Chondrocyte (in vitro differentiated cells): ENCODE data around the gene CDH24. TPM values are rescaled to one million over a fixed set of nuclear protein-coding genes. Genes with fewer than 3 reads are reported as not detected.

Source experiments
- DNase-seq: peaks from one replicate; pipeline ENCODE4 v3.0.0; 2021; ENCODE audit warnings: mixed read lengths, low spot score
- H3K27ac Mint-ChIP-seq: one replicate; pipeline ENCODE4 v1.8.0; 2021; ENCODE audit warnings: mild to moderate bottlenecking, moderate library complexity, mixed read lengths; ENCODE audit not compliant: unreplicated experiment
- H3K27me3 Mint-ChIP-seq: 2 replicates; pipeline ENCODE4 v1.8.0; 2021; ENCODE audit warnings: low read depth, mixed read lengths
- H3K36me3 Mint-ChIP-seq: 2 replicates; pipeline ENCODE4 v1.8.0; 2021; ENCODE audit warnings: low read depth, mixed read lengths
- H3K4me1 Mint-ChIP-seq: 2 replicates; pipeline ENCODE4 v1.8.0; 2021; ENCODE audit warnings: low read depth, mild to moderate bottlenecking, mixed read lengths
- H3K4me3 Mint-ChIP-seq: one replicate; pipeline ENCODE4 v1.8.0; 2021; ENCODE audit warnings: mild to moderate bottlenecking, moderate library complexity, mixed read lengths; ENCODE audit not compliant: unreplicated experiment
- H3K9me3 Mint-ChIP-seq: 2 replicates; pipeline ENCODE4 v1.8.0; 2021; ENCODE audit warnings: low read depth, mixed read lengths
- total RNA-seq: library from RNA; stranded (reverse); gene quantifications from 3 replicates; pipeline ENCODE4 v1.2.1, GENCODE V29; 2021
- TF ChIP-seq, protein P1 (sequence below): fragments of 200-600 bp; sonication (generic); IDR thresholded peaks from 2 replicates; pipeline ENCODE4 v1.5.0; 2021; ENCODE audit warnings: antibody characterized with exemption, mild to moderate bottlenecking, moderate library complexity

Gene CDH24
- total RNA-seq, 1 donor from 2014 or later = 10.2 TPM

DNA sequence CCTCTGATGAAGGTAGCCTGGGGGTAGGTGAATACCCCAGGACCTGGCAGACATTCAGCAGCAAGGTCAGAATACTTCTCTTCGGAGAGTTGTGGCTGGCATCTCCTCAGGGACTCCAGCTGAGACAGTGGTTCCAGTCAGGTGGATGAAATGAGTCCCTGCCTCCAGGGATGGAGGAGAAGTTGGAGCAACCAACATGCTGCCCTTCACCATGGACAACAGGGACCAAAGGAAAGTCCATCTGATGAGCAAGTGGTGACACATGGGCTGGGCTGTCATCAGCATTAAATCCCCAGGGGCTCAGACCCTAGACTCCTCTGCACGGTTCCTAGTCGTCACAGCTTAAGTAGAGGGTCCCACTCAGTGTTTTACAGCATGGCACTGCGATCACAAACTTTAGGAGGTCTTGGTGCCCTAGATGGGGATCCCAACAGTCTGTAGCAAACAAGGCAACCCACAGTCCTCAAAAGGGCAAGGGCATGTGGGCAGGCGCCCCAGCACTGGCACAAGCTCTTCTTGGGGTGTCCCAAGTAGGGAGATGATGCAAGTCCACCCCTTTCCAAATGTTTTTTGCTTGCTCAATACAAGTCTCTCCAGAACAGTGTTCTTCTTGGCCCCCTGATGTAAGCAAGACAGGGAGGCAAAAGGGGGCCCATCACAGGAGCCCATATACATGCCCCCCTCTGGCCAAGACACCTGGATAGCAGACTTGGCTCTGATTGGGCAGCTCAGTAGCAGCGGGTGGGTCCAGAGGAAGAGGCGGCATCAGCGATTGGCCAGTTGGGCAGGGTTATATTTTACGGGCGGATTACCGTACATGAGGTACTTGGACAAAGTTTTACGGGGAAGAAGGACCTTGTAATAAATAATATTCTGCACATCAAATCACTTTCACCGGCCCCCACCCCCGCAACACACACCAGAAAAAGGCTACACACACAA lies 10.8 kb upstream of the CDH24 start:
- no peaks in the 10 kb centered on the region for H3K27me3 Mint-ChIP-seq
- DNase-seq = no peak
- no peak overlapping the region for H3K4me3 Mint-ChIP-seq
- peaks cover 24% of the 10 kb centered on the region for H3K36me3 Mint-ChIP-seq
- no peaks in the 10 kb centered on the region for H3K9me3 Mint-ChIP-seq
- TF ChIP-seq, protein P1, sequence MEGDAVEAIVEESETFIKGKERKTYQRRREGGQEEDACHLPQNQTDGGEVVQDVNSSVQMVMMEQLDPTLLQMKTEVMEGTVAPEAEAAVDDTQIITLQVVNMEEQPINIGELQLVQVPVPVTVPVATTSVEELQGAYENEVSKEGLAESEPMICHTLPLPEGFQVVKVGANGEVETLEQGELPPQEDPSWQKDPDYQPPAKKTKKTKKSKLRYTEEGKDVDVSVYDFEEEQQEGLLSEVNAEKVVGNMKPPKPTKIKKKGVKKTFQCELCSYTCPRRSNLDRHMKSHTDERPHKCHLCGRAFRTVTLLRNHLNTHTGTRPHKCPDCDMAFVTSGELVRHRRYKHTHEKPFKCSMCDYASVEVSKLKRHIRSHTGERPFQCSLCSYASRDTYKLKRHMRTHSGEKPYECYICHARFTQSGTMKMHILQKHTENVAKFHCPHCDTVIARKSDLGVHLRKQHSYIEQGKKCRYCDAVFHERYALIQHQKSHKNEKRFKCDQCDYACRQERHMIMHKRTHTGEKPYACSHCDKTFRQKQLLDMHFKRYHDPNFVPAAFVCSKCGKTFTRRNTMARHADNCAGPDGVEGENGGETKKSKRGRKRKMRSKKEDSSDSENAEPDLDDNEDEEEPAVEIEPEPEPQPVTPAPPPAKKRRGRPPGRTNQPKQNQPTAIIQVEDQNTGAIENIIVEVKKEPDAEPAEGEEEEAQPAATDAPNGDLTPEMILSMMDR = no peak
- H3K27ac Mint-ChIP-seq = peak overlapping the region; percentile 78
- H3K4me1 Mint-ChIP-seq = peaks cover 44% of the 10 kb centered on the region

DNA sequence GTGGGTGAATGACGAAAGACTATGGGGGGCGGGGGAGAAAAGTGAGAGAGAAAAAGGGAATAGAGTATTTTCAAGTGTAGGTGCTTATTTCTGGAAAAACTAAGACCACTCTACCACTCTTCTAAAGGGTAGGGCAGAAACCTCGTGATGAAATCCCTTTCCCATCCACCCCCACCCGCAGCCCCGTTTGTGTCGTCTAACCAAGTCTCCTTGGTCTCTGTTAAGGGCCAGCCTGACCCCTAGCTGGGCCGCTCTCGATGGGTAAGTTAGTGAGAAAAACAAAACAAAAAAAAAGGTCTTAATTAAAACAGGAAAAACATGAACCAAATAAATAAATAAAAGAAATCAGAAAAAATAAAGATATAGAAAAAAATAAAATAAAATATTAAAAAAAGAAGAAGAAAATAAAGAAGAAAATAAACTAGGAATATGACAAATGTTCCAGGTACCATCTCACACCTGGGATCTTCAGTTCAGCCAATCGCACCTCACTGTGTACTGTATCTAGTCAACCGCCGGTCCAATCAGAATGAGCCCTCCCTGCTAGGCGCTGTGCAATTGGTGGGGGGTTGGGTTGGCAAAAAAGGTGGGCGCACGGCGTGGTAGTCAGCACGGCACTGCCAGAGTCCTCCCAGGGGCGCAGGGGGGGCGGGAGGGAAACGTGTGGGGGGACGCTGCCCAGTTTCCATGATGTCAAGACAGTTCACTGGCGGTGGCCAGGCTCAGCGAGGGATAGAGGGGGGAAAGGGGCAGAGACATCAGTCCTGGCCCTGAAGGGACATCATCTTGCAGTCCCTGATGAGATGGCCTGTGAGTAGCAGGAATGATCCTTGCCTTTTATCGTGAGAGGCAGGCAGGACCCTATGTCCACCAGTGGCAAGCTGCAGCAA lies 9.8 kb upstream of the CDH24 start:
- no peak for DNase-seq
- Mint-ChIP-seq H3K9me3 (no peaks in the 10 kb centered on the region), H3K27me3 (no peaks in the 10 kb centered on the region), H3K36me3 (peaks cover 29% of the 10 kb centered on the region), H3K4me1 (peaks cover 51% of the 10 kb centered on the region), H3K4me3 (no peak overlapping the region), H3K27ac (no peak overlapping the region)
- TF ChIP-seq, protein P1 = no peak

DNA sequence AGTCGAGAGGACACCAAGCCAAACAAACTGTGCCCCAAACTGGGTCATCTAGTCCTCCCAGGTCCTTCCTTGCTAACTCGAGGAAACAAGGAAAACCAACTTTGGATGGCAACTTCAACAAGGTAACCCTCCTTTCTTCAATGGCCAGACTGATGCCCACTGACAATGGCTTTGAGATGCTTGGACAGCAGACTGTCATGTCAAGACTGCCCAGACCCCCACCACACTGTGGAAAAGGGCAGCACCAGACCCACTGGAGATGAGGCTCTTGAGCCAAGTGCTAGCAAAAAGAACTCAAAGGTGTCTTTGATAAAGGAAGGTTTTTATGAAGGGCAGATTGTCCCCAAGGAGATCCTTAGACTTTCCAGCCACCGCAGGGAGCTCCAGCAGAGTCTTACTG lies 9.0 kb upstream of the CDH24 start:
- Mint-ChIP-seq H3K4me3 (no peak overlapping the region), H3K4me1 (peaks cover 50% of the 10 kb centered on the region), H3K27me3 (no peaks in the 10 kb centered on the region), H3K9me3 (no peaks in the 10 kb centered on the region), H3K36me3 (peaks cover 32% of the 10 kb centered on the region), H3K27ac (no peak overlapping the region)
- TF ChIP-seq, protein P1 = no peak
- DNase-seq = no peak

DNA sequence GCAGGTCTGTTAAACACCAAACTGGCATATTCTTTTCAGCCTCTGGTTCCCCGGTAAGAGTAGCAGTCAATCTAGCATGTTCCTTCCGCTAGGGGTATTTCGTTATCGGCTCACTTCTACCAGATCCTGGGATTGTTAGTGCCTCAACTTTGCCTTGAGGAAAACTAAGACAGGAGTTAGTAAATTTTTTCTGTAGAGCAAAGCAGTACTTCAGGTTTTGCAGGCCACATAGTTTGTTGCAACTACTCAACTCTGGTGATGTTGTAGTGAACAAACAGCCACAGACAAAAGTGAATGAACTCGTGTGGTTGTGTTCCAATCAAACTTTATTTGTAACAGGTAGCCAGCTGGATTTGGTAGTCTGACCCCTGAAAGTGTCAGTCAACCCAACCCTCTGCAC lies 6.3 kb upstream of the CDH24 start:
- Mint-ChIP-seq H3K4me3 (no peak overlapping the region), H3K9me3 (no peaks in the 10 kb centered on the region), H3K27me3 (no peaks in the 10 kb centered on the region), H3K36me3 (peaks cover 40% of the 10 kb centered on the region), H3K27ac (peak overlapping the region; percentile 53), H3K4me1 (peaks cover 33% of the 10 kb centered on the region)
- TF ChIP-seq, protein P1 = no peak
- DNase-seq = no peak

DNA sequence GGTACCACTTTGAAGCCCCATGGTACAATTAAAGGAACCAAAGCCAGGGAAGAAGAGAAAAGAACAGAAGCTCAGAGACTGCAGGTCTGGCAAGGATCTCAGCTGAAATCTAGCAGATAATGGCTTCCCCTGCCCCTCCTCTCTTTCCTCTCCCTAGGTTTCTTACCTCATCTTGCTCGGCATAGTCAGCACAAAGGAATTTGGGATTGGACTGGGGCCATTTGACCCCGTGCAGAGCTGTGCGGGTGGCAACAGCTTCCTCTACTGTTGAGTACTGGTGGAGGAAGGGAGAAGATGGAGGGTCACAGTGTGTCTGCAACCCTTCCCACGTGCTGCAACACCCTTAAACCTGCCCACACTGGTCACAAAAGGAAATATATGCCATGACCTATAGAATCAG lies 4.7 kb upstream of the CDH24 start:
- Mint-ChIP-seq H3K4me3 (peak overlapping the region; percentile 25), H3K27ac (peak overlapping the region; percentile 92), H3K36me3 (peaks cover 39% of the 10 kb centered on the region), H3K4me1 (peaks cover 36% of the 10 kb centered on the region), H3K9me3 (no peaks in the 10 kb centered on the region), H3K27me3 (no peaks in the 10 kb centered on the region)
- TF ChIP-seq, protein P1 = no peak
- no peak for DNase-seq
